Prostate gland (tissue), 2 donors: Measurements from ENCODE around the gene PFN1. TPM values are rescaled to one million over a fixed set of nuclear protein-coding genes. Genes with fewer than 3 reads are reported as not detected.
A peak's percentile ranks its signal among the peaks of the same experiment; 100 is the strongest.

Source experiments
- DNase-seq: peaks from one replicate; pipeline ENCODE4 v3.0.0-alpha.2; 2019; ENCODE audit warnings: low spot score
- H3K27ac ChIP-seq, 2 donors: fragments of 200-600 bp; sonication (generic); 2 replicates each; pipeline ENCODE4 v1.5.1; 2017 to 2019
- H3K27me3 ChIP-seq: fragments of 200-600 bp; sonication (generic); replicated peaks from 2 replicates; pipeline ENCODE4 v1.5.1; 2019; ENCODE audit not compliant: insufficient read depth
- H3K36me3 ChIP-seq, 2 donors: fragments of 200-600 bp; sonication (generic); 1 replicate in 1 of 2; 2 replicates in 1 of 2; pipeline versions ENCODE4 v1.5.1 to v1.8.1; 2017 to 2019
- H3K4me1 ChIP-seq: fragments of 200-600 bp; sonication (generic); replicated peaks from 2 replicates; pipeline ENCODE4 v1.5.1; 2019
- H3K4me3 ChIP-seq, 2 donors: fragments of 200-600 bp; sonication (generic); 2 replicates each; pipeline ENCODE4 v1.5.1; 2017 to 2019
- H3K9me3 ChIP-seq: fragments of 200-600 bp; sonication (generic); 2 replicates; pipeline ENCODE4 v1.5.1; 2017
- POLR2A ChIP-seq: fragments of 450-650 bp; IDR thresholded peaks from one replicate; pipeline ENCODE4 v1.6.1; 2016; ENCODE audit warnings: antibody characterized with exemption, mild to moderate bottlenecking
- POLR2AphosphoS5 ChIP-seq: sonication (generic); formaldehyde crosslinking; IDR thresholded peaks from one replicate; pipeline ENCODE4 v1.6.1; 2017; ENCODE audit warnings: antibody characterized with exemption
- WGBS: methylation state at CpG from one replicate; pipeline ENCODE4 v1.1.5; 2018; 5-methylcytosine and 5-hydroxymethylcytosine counted together
- intact Hi-C: fragments of 100-400 bp; cut with DNase I; formaldehyde crosslinking; loops from one replicate; pipeline ENCODE4 v1.14.2; 2022
- total RNA-seq, 2 donors: library from RNA; depleted of rRNA; stranded (reverse); fragments of >200 nt; gene quantifications; one replicate each; pipeline ENCODE4 v1.1.0, GENCODE V29; 2016
- TF ChIP-seq, protein P1 (sequence below), 4 experiments: fragments of 200-600 bp in 2 of 4; fragments of 450-650 bp in 2 of 4; sonication (generic) in 2 of 4; IDR thresholded peaks; 1 replicate in 3 of 4; 2 replicates in 1 of 4; pipeline ENCODE4 v1.5.1; 2016 to 2019; ENCODE audit warnings: antibody characterized with exemption in 4 of 4, mild to moderate bottlenecking in 2 of 4, moderate library complexity in 2 of 4

Gene PFN1
- total RNA-seq, 2 donors from 2014 or later = 646 to 1,039 TPM

DNA sequence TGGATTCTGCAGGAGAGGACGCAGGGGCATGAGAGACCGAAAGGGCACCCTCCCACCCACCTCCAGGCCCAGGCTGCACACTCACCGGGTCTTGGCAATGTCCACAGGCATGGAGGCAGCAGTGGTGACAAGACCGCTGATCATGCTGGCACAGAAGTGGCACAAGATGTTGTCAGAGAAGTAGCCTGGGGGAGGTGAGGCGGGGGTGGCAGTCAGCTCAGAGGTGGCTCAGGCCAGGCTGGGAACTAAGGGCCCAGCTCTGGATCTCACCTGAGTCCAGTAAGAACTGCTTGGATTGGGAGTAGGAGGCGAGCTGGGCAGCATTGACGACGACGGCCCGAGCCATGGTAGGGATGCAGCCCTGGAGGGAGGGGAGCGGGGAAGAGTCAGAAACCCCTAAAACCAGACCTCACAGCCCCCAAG, 10.2 kb downstream of the PFN1 start:
- TF ChIP-seq POLR2A (no peak), POLR2AphosphoS5 (no peak)
- TF ChIP-seq, protein P1, sequence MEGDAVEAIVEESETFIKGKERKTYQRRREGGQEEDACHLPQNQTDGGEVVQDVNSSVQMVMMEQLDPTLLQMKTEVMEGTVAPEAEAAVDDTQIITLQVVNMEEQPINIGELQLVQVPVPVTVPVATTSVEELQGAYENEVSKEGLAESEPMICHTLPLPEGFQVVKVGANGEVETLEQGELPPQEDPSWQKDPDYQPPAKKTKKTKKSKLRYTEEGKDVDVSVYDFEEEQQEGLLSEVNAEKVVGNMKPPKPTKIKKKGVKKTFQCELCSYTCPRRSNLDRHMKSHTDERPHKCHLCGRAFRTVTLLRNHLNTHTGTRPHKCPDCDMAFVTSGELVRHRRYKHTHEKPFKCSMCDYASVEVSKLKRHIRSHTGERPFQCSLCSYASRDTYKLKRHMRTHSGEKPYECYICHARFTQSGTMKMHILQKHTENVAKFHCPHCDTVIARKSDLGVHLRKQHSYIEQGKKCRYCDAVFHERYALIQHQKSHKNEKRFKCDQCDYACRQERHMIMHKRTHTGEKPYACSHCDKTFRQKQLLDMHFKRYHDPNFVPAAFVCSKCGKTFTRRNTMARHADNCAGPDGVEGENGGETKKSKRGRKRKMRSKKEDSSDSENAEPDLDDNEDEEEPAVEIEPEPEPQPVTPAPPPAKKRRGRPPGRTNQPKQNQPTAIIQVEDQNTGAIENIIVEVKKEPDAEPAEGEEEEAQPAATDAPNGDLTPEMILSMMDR (IDR thresholded peaks at IDR 0.05) = no peak
- H3K4me1 ChIP-seq = peaks cover 16% of the 10 kb centered on the region
- no peak overlapping the region for H3K27ac ChIP-seq
- intact Hi-C loops = no loop called here
- 79% methylated on average over 11 of the region's 11 CpGs for WGBS
- peaks cover 0 to 10% of the 10 kb centered on the region in 2 donors for H3K36me3 ChIP-seq
- H3K27me3 ChIP-seq = no peaks in the 10 kb centered on the region
- DNase-seq = no peak
- no peak overlapping the region for H3K4me3 ChIP-seq
- H3K9me3 ChIP-seq = no peaks in the 10 kb centered on the region

DNA sequence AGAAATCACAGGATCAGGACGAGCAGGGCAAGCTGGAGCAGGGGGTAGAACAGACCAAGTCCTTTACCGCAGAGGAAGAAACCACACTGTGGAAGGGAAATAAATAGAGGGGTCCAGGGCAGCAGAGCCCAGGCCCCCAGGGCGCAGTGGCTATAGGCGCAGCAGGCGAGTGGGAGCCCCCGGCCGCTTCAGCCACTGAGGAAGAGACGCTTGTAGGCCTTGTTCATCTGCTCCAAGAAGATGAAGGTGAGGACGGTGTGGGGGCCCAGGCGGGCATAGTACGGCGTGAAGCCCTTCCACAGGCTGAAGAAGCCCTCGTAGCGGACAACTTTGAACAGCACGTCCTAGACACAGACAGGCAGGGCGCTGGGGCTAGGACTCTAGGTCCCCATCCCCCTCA, 10.8 kb downstream of the PFN1 start:
- H3K4me1 ChIP-seq = peaks cover 16% of the 10 kb centered on the region
- H3K9me3 ChIP-seq = no peaks in the 10 kb centered on the region
- peaks cover 0 to 8% of the 10 kb centered on the region in 2 donors for H3K36me3 ChIP-seq
- 92% methylated on average over 16 of the region's 16 CpGs for WGBS
- no peak for DNase-seq
- no peaks in the 10 kb centered on the region for H3K27me3 ChIP-seq
- TF ChIP-seq, protein P1 (IDR thresholded peaks at IDR 0.05) = no peak
- TF ChIP-seq POLR2AphosphoS5 = no peak
- no peak for TF ChIP-seq POLR2A
- H3K4me3 ChIP-seq = no peak overlapping the region
- no peak overlapping the region for H3K27ac ChIP-seq
- intact Hi-C loops = no loop called here

GRCh38 chr17:4936436-4936835, 11.9 kb downstream of the PFN1 start:
- no peak for TF ChIP-seq POLR2A
- TF ChIP-seq, protein P1 (IDR thresholded peaks at IDR 0.05) = no peak
- TF ChIP-seq POLR2AphosphoS5 = no peak
- H3K27me3 ChIP-seq = no peaks in the 10 kb centered on the region
- no peak overlapping the region for H3K4me3 ChIP-seq
- no peaks in the 10 kb centered on the region for H3K9me3 ChIP-seq
- 88% methylated on average over 3 of the region's 3 CpGs for WGBS
- peaks cover 0 to 5% of the 10 kb centered on the region in 2 donors for H3K36me3 ChIP-seq
- no peak for DNase-seq
- peaks cover 15% of the 10 kb centered on the region for H3K4me1 ChIP-seq
- H3K27ac ChIP-seq = no peak overlapping the region
- intact Hi-C loops = no loop called here

- H3K27ac ChIP-seq = no peak overlapping the region
- no peak for DNase-seq
- H3K27me3 ChIP-seq = no peaks in the 10 kb centered on the region
- peaks cover 0 to 5% of the 10 kb centered on the region in 2 donors for H3K36me3 ChIP-seq
- intact Hi-C loops = no loop called here
- H3K4me1 ChIP-seq = peaks cover 11% of the 10 kb centered on the region
- no peaks in the 10 kb centered on the region for H3K9me3 ChIP-seq
- H3K4me3 ChIP-seq = no peak overlapping the region
- TF ChIP-seq, protein P1 (IDR thresholded peaks at IDR 0.05) = no peak
- TF ChIP-seq POLR2A (no peak), POLR2AphosphoS5 (no peak)
These were observed 12.7 kb downstream of the PFN1 start for GRCh38 chr17:4935650-4936049.

DNA sequence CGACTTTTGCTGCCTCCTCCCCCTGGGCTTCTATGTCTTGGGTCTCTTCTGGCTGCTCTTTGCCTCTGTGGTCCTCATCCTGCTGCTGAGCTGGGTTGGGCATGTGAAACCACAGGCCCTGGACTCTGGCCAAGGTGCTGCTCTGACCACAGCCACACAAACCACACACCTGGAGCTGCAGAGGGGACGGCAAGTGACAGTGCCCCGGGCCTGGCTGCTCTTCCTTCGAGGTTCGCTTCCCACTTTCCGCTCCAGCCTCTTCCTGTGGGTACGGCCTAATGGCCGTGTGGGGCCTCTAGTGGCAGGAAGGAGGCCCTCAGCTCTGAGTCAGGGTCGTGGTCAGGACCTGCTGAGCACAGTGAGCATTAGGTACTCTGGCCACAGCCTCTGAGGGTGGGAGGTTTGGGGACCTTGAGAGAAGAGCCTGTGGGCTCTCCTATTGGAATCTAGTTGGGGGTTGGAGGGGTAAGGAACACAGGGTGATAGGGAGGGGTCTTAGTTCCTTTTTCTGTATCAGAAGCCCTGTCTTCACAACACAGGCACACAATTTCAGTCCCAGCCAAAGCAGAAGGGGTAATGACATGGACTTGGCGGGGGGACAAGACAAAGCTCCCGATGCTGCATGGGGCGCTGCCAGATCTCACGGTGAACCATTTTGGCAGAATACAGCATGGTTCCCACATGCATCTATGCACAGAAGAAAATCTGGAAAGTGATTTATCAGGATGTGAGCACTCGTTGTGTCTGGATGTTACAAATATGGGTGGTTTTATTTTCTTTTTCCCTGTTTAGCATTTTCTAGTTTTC, 14.0 kb downstream of the PFN1 start:
- WGBS = 23% methylated on average over 14 of the region's 14 CpGs

More for the DNA sequence above, 14.0 kb downstream of the PFN1 start:
- DNase-seq = no peak
- peaks cover 0 to 5% of the 10 kb centered on the region in 2 donors for H3K36me3 ChIP-seq
- H3K9me3 ChIP-seq = no peaks in the 10 kb centered on the region
- intact Hi-C loops = no loop called here
- peaks cover 11% of the 10 kb centered on the region for H3K4me1 ChIP-seq
- H3K27me3 ChIP-seq = no peaks in the 10 kb centered on the region
- no peak overlapping the region for H3K27ac ChIP-seq
- no peak overlapping the region for H3K4me3 ChIP-seq
- no peak for TF ChIP-seq POLR2A
- TF ChIP-seq, protein P1 (IDR thresholded peaks at IDR 0.05) = peak in 1 of 4 experiments; percentile 34
